ENCODE measurements around the gene TIFAB. TPM values are rescaled to one million over a fixed set of nuclear protein-coding genes. Genes with fewer than 3 reads are reported as not detected.
A peak's percentile ranks its signal among the peaks of the same experiment; 100 is the strongest.

TIFAB gene
- total and polyA plus RNA-seq, 2 experiments from 2014 or later = not detected

- TF ChIP-seq CTCF (conservative IDR thresholded peaks at IDR 0.05; ENCODE audit: low read depth in 2 of 2) (no peak), ZNF331 (CRISPR knock-in tag; IDR thresholded peaks at IDR 0.05; ENCODE audit: low read depth) (no peak), NANOG (IDR thresholded peaks at IDR 0.05; ENCODE audit: borderline replicate concordance) (no peak)
Observed at GRCh38 chr5:135492319-135492626, 40.1 kb upstream of the TIFAB start (continued).

- peaks cover 100% of the 10 kb centered on the region for H3K27me3 ChIP-seq (ENCODE audit: insufficient read depth)
- peaks cover 4% of the 10 kb centered on the region; the same call in 1 of the 2 replicates for H3K9me2 ChIP-seq (ENCODE audit: insufficient read depth)
- H3K27ac ChIP-seq (ENCODE audit: low read depth) = no peak overlapping the region
- DNase-seq (ENCODE audit: low spot score) (peak; percentile 77), ATAC-seq (peak; percentile 32)
- H3K4me1 ChIP-seq (ENCODE audit: insufficient read depth) = peaks cover 46% of the 10 kb centered on the region
- no peaks in the 10 kb centered on the region for H3K79me2 ChIP-seq (replicated peaks; ENCODE audit: insufficient read depth)
- peaks cover 13% of the 10 kb centered on the region; the same call in 1 of the 2 replicates for H3F3A ChIP-seq (replicated peaks; ENCODE audit: low read depth)
- no peaks in the 10 kb centered on the region for H3K36me3 Mint-ChIP-seq (ENCODE audit: low read depth)
- H4K20me1 ChIP-seq (replicated peaks; ENCODE audit: insufficient read depth) = peaks cover 25% of the 10 kb centered on the region
- H3K36me3 ChIP-seq (ENCODE audit: insufficient read depth) = no peaks in the 10 kb centered on the region
- TF ChIP-seq EZH2phosphoT487 (IDR thresholded peaks at IDR 0.05; ENCODE audit: unreplicated experiment) (no peak), STAT1 (IDR thresholded peaks at IDR 0.05; ENCODE audit: unreplicated experiment) (no peak), EZH2 (IDR thresholded peaks at IDR 0.05; ENCODE audit: low read depth, unreplicated experiment) (peak; percentile 18), ETS1 (IDR thresholded peaks at IDR 0.05) (no peak), REST (IDR thresholded peaks at IDR 0.05; ENCODE audit: unreplicated experiment) (no peak), POLR2AphosphoS5 (IDR thresholded peaks at IDR 0.05; ENCODE audit: low read depth) (no peak)
- peak overlapping the region; percentile 71 for H3K4me3 Mint-ChIP-seq
- peaks cover 36% of the 10 kb centered on the region for H3K4me1 Mint-ChIP-seq
- peak overlapping the region; percentile 57 for H3K4me3 ChIP-seq
- peaks cover 92% of the 10 kb centered on the region for H3K27me3 Mint-ChIP-seq (ENCODE audit: insufficient read depth, low read depth, poor library complexity)
- H3K27ac Mint-ChIP-seq = no peak overlapping the region
- H2AFZ ChIP-seq = peak overlapping the region; percentile 38; the same call in 1 of the 2 replicates
- H3K4me2 ChIP-seq = peak overlapping the region; percentile 85
- peaks cover 4% of the 10 kb centered on the region; the same call in 2 of the 3 replicates for H3K9me3 Mint-ChIP-seq
Observed at GRCh38 chr5:135491552-135492318, 39.6 kb upstream of the TIFAB start.

Measured in GM23338 (cell line).